Esophagus squamous epithelium (tissue), 4 donors: ENCODE data around the gene CLK4.

Source experiments
- CTCF ChIP-seq, 6 experiments: fragments of 450-650 bp in 4 of 6; fragments of 200-600 bp in 2 of 6; sonication (generic) in 2 of 6; IDR thresholded peaks; one replicate each; pipeline ENCODE4 v1.5.1; 2016 to 2019; ENCODE audit warnings: antibody characterized with exemption in 6 of 6, mild to moderate bottlenecking in 4 of 6, moderate library complexity in 4 of 6
- POLR2A ChIP-seq, 4 donors: fragments of 450-650 bp; IDR thresholded peaks; one replicate each; pipeline ENCODE4 v1.6.1; 2017; ENCODE audit warnings: antibody characterized with exemption in 4 of 4, mild to moderate bottlenecking in 4 of 4, moderate library complexity in 3 of 4

GRCh38 chr5:178632285-178632684 lies 5.4 kb upstream of the CLK4 start:
- TF ChIP-seq CTCF (IDR thresholded peaks at IDR 0.05) (no peak), POLR2A (IDR thresholded peaks at IDR 0.05) (no peak)
